D721Med (cell line): ENCODE data around the gene PNCK.

ENCODE experiments used
- DNase-seq: peaks from one replicate; pipeline ENCODE4 v3.0.0; 2011; ENCODE audit warnings: low spot score; ENCODE audit not compliant: insufficient read length
- FAIRE-seq: peaks from 2 replicates; lab custom pipeline; 2011; peaks lifted over from hg19 to GRCh38; lab: Jason Lieb, UNC
- TF ChIP-seq, protein P1 (sequence below): IDR thresholded peaks from 2 replicates; pipeline ENCODE4 v1.5.1; 2012; ENCODE audit warnings: mild to moderate bottlenecking, control low read depth; ENCODE audit not compliant: insufficient read depth; ENCODE audit errors: missing control alignments

PNCK gene

GRCh38 chrX:153669174-153669890 lies 4.3 kb downstream of the PNCK start:
- FAIRE-seq = no peak
- DNase-seq = no peak
- TF ChIP-seq, protein P1, sequence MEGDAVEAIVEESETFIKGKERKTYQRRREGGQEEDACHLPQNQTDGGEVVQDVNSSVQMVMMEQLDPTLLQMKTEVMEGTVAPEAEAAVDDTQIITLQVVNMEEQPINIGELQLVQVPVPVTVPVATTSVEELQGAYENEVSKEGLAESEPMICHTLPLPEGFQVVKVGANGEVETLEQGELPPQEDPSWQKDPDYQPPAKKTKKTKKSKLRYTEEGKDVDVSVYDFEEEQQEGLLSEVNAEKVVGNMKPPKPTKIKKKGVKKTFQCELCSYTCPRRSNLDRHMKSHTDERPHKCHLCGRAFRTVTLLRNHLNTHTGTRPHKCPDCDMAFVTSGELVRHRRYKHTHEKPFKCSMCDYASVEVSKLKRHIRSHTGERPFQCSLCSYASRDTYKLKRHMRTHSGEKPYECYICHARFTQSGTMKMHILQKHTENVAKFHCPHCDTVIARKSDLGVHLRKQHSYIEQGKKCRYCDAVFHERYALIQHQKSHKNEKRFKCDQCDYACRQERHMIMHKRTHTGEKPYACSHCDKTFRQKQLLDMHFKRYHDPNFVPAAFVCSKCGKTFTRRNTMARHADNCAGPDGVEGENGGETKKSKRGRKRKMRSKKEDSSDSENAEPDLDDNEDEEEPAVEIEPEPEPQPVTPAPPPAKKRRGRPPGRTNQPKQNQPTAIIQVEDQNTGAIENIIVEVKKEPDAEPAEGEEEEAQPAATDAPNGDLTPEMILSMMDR = peak; percentile 51

- FAIRE-seq (no peak), DNase-seq (no peak)
- TF ChIP-seq, protein P1 = no peak
Measured at GRCh38 chrX:153668423-153669173, 5.0 kb downstream of the PNCK start.

DNA sequence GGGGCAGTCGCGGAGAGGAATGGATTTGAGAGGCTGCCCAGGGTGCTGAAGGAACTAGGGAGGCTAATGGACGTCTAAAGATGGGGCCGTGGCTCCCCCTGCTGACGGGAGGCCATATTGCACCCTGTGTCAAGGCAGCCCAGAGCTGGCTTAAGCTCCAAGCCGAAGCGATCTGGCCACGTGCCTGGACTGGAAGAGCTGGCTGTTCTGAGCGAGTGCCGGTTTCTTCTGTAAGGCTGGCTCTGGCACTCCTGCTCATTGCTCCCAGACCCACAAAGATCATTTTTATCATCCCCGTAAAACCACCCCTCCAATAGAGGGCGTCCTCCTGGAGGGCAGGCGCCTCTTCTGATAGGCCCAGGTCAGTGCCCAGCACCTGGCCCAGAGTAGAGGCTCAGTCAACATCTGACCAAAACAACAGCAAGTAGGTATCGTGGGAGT lies 5.6 kb downstream of the PNCK start:
- FAIRE-seq = no peak
- peak; percentile 50 for DNase-seq
- TF ChIP-seq, protein P1 = peak; percentile 63

- TF ChIP-seq, protein P1 = no peak
- FAIRE-seq (no peak), DNase-seq (no peak)
Measured at GRCh38 chrX:153667281-153667955, 6.2 kb downstream of the PNCK start.

GRCh38 chrX:153665726-153666306 lies 7.8 kb downstream of the PNCK start:
- DNase-seq = no peak
- no peak for FAIRE-seq
- TF ChIP-seq, protein P1 = no peak

- DNase-seq (no peak), FAIRE-seq (no peak)
- TF ChIP-seq, protein P1 = peak; percentile 11
Measured at GRCh38 chrX:153662266-153662665, 11.3 kb downstream of the PNCK start.
